H1 (cell line): ENCODE results near the gene CARD11. TPM values are rescaled to one million over a fixed set of nuclear protein-coding genes. Genes with fewer than 3 reads are reported as not detected.

Source experiments
- CHD2 ChIP-seq: IDR thresholded peaks from 2 replicates; pipeline ENCODE4 v1.6.1; 2012; ENCODE audit warnings: low read length, improper control_type of control experiment
- CREB1 ChIP-seq: IDR thresholded peaks from 2 replicates; pipeline ENCODE4 v1.6.1; 2012; ENCODE audit warnings: inconsistent platforms
- JUND ChIP-seq: IDR thresholded peaks from 2 replicates; pipeline ENCODE4 v1.6.1; 2011; ENCODE audit warnings: mild to moderate bottlenecking, improper control_type of control experiment, low read length
- KDM1A ChIP-seq: fragments of 200-600, 300-600 bp; sonication (generic); IDR thresholded peaks from 2 replicates; pipeline ENCODE4 v1.7.1; 2016; ENCODE audit warnings: mild to moderate bottlenecking, low read length, borderline replicate concordance
- MAFK ChIP-seq: IDR thresholded peaks from 2 replicates; pipeline ENCODE4 v1.6.1; 2012; ENCODE audit warnings: low read depth, mild to moderate bottlenecking, improper control_type of control experiment, low read length
- SAP30 ChIP-seq: fragments of 300-600 bp; sonication (generic); IDR thresholded peaks from 2 replicates; pipeline ENCODE4 v1.7.1; 2012; ENCODE audit warnings: low read length, moderate library complexity, mild to moderate bottlenecking, inconsistent platforms; ENCODE audit not compliant: insufficient read depth, insufficient replicate concordance
- TAF7 ChIP-seq: optimal IDR thresholded peaks from 2 replicates; pipeline ENCODE3; 2011; ENCODE audit warnings: low read depth, mild to moderate bottlenecking, inconsistent platforms, low read length, moderate library complexity, borderline replicate concordance
- polyA plus RNA-seq, 7 experiments: library from polyadenylated mRNA; depleted of rRNA in 3 of 7; stranded (reverse) in 5 of 7; unstranded in 2 of 7; fragments of >200 nt in 5 of 7; fragments of 200-250 nt in 2 of 7; gene quantifications; 1 replicate in 5 of 7; 2 replicates in 1 of 7; 4 replicates in 1 of 7; pipeline versions ENCODE4 v1.2.1 to v1.2.3, GENCODE V29; 2011 to 2013; ENCODE audit warnings: missing spikeins in 2 of 7, mixed read lengths in 2 of 7
- total RNA-seq: library from RNA; stranded (reverse); fragmentation: NEBNext Ultra II Directional; extraction: Animal tissue kit (Norgen Biotek cat#: 25700); gene quantifications from 2 replicates; pipeline ENCODE4 v1.2.1, GENCODE V29; 2021
- TF ChIP-seq, protein P1 (sequence below): IDR thresholded peaks from 2 replicates; pipeline ENCODE4 v1.6.1; 2011; ENCODE audit warnings: low read depth, mild to moderate bottlenecking, low read length; ENCODE audit not compliant: insufficient read depth
- TF ChIP-seq, protein P2 (sequence below): IDR thresholded peaks from 2 replicates; pipeline ENCODE4 v1.6.1; 2012; ENCODE audit warnings: inconsistent platforms

Gene CARD11
- total and polyA plus RNA-seq, 2 of the 8 experiments (the other 6 are each of a cell fraction or from before 2014, with no cell fraction given) = 12.6 to 29.8 TPM

DNA sequence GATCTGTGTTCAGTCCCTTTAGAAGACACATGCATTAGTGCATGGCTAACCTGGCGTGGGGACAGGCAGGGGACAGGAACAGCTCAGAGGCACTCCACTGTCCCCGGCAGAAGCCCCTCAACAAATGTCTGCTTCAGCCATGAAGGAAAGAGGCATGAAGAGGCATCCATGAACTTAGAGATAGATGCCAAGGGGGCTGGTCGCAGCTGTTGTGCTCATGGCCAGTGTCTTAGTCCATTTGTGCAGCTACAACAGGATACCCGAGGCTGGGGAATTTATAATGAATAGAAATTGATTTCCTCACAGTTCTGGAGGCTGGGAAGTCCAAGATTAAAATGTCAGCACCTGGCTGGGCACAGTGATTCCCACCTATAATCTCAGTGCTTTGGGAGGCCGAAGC is 185.0 kb downstream of the CARD11 start (continued):
- TF ChIP-seq, protein P1, sequence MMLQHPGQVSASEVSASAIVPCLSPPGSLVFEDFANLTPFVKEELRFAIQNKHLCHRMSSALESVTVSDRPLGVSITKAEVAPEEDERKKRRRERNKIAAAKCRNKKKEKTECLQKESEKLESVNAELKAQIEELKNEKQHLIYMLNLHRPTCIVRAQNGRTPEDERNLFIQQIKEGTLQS = no peak
- TF ChIP-seq MAFK = no peak
- no peak for TF ChIP-seq CREB1
- no peak for TF ChIP-seq KDM1A
- no peak for TF ChIP-seq SAP30
- TF ChIP-seq TAF7 = no peak
- TF ChIP-seq CHD2 = no peak
- TF ChIP-seq, protein P2, sequence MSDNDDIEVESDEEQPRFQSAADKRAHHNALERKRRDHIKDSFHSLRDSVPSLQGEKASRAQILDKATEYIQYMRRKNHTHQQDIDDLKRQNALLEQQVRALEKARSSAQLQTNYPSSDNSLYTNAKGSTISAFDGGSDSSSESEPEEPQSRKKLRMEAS = no peak
- no peak for TF ChIP-seq JUND
